ENCODE measurements around the gene MC1R.

DNA sequence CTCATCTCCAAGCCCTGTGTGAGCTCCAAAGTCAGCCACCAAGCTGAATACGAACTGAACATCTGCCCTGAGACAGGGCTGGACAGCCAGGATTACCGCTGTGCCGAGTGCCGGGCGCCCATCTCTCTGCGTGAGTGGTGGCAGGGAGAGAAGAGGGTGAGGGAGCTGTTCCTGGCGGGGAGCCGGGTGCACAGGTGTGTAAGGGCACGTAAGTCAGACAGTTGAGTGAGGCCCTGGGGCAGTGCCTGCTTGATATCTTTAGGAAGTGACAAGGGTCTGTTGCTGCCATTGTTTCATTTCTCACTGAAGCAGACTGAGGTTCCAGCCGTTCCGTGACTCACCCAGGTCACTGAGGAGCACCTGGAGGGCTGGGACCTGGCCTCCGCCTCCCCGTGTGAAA is 42.3 kb downstream of the MC1R start:
- TF ChIP-seq EZH2phosphoT487 (IDR thresholded peaks at IDR 0.05; ENCODE audit: borderline replicate concordance, low read depth, low read length) = no peak
- TF ChIP-seq, protein P1, sequence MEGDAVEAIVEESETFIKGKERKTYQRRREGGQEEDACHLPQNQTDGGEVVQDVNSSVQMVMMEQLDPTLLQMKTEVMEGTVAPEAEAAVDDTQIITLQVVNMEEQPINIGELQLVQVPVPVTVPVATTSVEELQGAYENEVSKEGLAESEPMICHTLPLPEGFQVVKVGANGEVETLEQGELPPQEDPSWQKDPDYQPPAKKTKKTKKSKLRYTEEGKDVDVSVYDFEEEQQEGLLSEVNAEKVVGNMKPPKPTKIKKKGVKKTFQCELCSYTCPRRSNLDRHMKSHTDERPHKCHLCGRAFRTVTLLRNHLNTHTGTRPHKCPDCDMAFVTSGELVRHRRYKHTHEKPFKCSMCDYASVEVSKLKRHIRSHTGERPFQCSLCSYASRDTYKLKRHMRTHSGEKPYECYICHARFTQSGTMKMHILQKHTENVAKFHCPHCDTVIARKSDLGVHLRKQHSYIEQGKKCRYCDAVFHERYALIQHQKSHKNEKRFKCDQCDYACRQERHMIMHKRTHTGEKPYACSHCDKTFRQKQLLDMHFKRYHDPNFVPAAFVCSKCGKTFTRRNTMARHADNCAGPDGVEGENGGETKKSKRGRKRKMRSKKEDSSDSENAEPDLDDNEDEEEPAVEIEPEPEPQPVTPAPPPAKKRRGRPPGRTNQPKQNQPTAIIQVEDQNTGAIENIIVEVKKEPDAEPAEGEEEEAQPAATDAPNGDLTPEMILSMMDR (conservative IDR thresholded peaks at IDR 0.05; ENCODE audit: low read length) = no peak

All from OCI-LY7 (cell line).